Mesenchymal stem cell (in vitro differentiated cells and primary cell): ENCODE measurements around the gene COX6B2.

Source experiments
- DNase-seq: peaks from one replicate; pipeline ENCODE4 v3.0.0-alpha.2; 2013
- H2AFZ ChIP-seq: one replicate; pipeline ENCODE4 v1.6.1; 2013; ENCODE audit warnings: low read depth, mild to moderate bottlenecking, control low read depth, inconsistent platforms, low read length, moderate library complexity
- H2AK5ac ChIP-seq: 2 replicates; pipeline ENCODE4 v1.6.1; 2013; ENCODE audit warnings: low read length, moderate library complexity, mild to moderate bottlenecking, inconsistent platforms; ENCODE audit not compliant: severe bottlenecking
- H2BK120ac ChIP-seq: one replicate; pipeline ENCODE4 v1.6.1; 2013; ENCODE audit warnings: low read depth, mild to moderate bottlenecking, inconsistent platforms, low read length, moderate library complexity
- H2BK12ac ChIP-seq, 2 experiments: one replicate each; pipeline ENCODE4 v1.6.1; 2013; ENCODE audit warnings: inconsistent platforms in 2 of 2, low read length in 2 of 2, mild to moderate bottlenecking in 2 of 2, moderate library complexity in 2 of 2, control low read depth in 1 of 2
- H2BK15ac ChIP-seq: one replicate; pipeline ENCODE4 v1.6.1; 2013; ENCODE audit warnings: mild to moderate bottlenecking, low read depth, inconsistent platforms; ENCODE audit not compliant: poor library complexity, severe bottlenecking
- H2BK5ac ChIP-seq: 2 replicates; pipeline ENCODE4 v1.6.1; 2013; ENCODE audit warnings: low read depth, mild to moderate bottlenecking, low read length, control low read depth, inconsistent platforms; ENCODE audit not compliant: poor library complexity, severe bottlenecking
- H3K14ac ChIP-seq, 2 experiments: one replicate each; pipeline ENCODE4 v1.6.1; 2013; ENCODE audit warnings: inconsistent platforms in 2 of 2, low read length in 2 of 2, control low read depth in 1 of 2, mild to moderate bottlenecking in 1 of 2, moderate library complexity in 1 of 2
- H3K18ac ChIP-seq, 2 experiments: one replicate each; pipeline ENCODE4 v1.6.1; 2013; ENCODE audit warnings: inconsistent platforms in 2 of 2, low read length in 2 of 2, control low read depth in 1 of 2, low read depth in 1 of 2, mild to moderate bottlenecking in 1 of 2
- H3K23ac ChIP-seq, 2 experiments: one replicate each; pipeline ENCODE4 v1.6.1; 2013; ENCODE audit warnings: inconsistent platforms in 2 of 2, low read length in 2 of 2, mild to moderate bottlenecking in 2 of 2, moderate library complexity in 2 of 2, control low read depth in 1 of 2
- H3K27ac ChIP-seq: 2 replicates; pipeline ENCODE4 v1.5.1; 2013; ENCODE audit warnings: mild to moderate bottlenecking, moderate library complexity, low read length, control low read depth, inconsistent platforms; ENCODE audit not compliant: poor library complexity, severe bottlenecking
- H3K27me3 ChIP-seq, 2 experiments: 2 replicates each; pipeline versions ENCODE4 v1.6.1 to v1.7.0; 2013; ENCODE audit warnings: low read length in 2 of 2, mild to moderate bottlenecking in 2 of 2, moderate library complexity in 2 of 2, control low read depth in 1 of 2, inconsistent platforms in 1 of 2; ENCODE audit not compliant: control insufficient read depth in 1 of 2, insufficient read depth in 1 of 2
- H3K36me3 ChIP-seq, 2 experiments: 2 replicates each; pipeline versions ENCODE4 v1.6.1 to v1.7.0; 2013; ENCODE audit warnings: low read length in 2 of 2, control low read depth in 1 of 2, inconsistent platforms in 1 of 2, low read depth in 1 of 2, mild to moderate bottlenecking in 1 of 2; ENCODE audit not compliant: insufficient read depth in 2 of 2, control insufficient read depth in 1 of 2
- H3K4ac ChIP-seq, 2 experiments: one replicate each; pipeline ENCODE4 v1.6.1; 2013; ENCODE audit warnings: inconsistent platforms in 2 of 2, low read length in 2 of 2, mild to moderate bottlenecking in 2 of 2, moderate library complexity in 2 of 2, control low read depth in 1 of 2, low read depth in 1 of 2
- H3K4me1 ChIP-seq: 2 replicates; pipeline ENCODE4 v1.6.1; 2013; ENCODE audit warnings: low read depth, low read length, control low read depth; ENCODE audit not compliant: control insufficient read depth, insufficient read depth
- H3K4me2 ChIP-seq: 2 replicates; pipeline ENCODE4 v1.6.1; 2013; ENCODE audit warnings: low read length, mild to moderate bottlenecking, inconsistent platforms; ENCODE audit not compliant: poor library complexity, severe bottlenecking
- H3K4me3 ChIP-seq, 2 experiments: 2 replicates each; pipeline versions ENCODE4 v1.5.1 to v1.7.0; 2013; ENCODE audit warnings: low read length in 2 of 2, mild to moderate bottlenecking in 2 of 2, control low read depth in 1 of 2, low read depth in 1 of 2; ENCODE audit not compliant: insufficient read depth in 1 of 2
- H3K79me1 ChIP-seq: replicated peaks from 2 replicates; pipeline ENCODE4 v1.6.1; 2013; ENCODE audit warnings: mild to moderate bottlenecking, control low read depth, low read length, inconsistent platforms; ENCODE audit not compliant: poor library complexity, severe bottlenecking
- H3K9ac ChIP-seq: 2 replicates; pipeline ENCODE4 v1.7.0; 2013; ENCODE audit warnings: mild to moderate bottlenecking, low read length, moderate library complexity
- H3K9me3 ChIP-seq: 2 replicates; pipeline ENCODE4 v1.7.0; 2013; ENCODE audit warnings: mild to moderate bottlenecking, low read length; ENCODE audit not compliant: control insufficient read depth
- H4K8ac ChIP-seq: one replicate; pipeline ENCODE4 v1.6.1; 2013; ENCODE audit warnings: inconsistent platforms, mild to moderate bottlenecking, low read length, moderate library complexity
- H4K91ac ChIP-seq: one replicate; pipeline ENCODE4 v1.6.1; 2013; ENCODE audit warnings: mild to moderate bottlenecking, low read length, inconsistent platforms
- WGBS: methylation state at CpG from one replicate; pipeline ENCODE4 v1.1.7; 2013; ENCODE audit warnings: mixed read lengths; 5-methylcytosine and 5-hydroxymethylcytosine counted together

COX6B2 gene

DNA sequence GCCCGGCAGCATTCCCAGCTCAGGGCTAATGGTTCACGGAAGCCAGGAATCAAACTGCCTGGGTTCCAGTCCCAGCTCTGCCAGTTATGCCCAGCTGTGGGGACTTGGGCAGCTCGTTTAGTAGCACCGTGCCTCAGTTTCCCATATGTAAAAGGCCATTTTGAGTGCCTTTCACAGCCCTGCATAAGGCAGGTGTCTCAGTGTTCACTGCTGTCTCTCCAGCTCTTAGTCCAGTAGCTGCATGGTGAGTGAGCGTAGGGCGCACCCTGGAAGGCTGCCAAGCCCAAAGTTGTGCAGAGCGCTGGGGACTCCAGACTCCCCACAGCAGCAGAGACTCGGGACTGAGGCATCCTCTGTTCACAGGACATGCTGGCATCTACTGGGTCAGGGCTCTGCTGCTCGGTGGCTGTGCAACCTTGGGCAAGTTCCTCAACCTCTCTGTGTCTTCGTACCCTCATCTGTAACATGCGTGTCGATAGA lies 36.7 kb upstream of the COX6B2 start:
- DNase-seq, result no peak
- no peak overlapping the region for H3K18ac ChIP-seq
- WGBS, result 92% methylated on average over 11 of the region's 12 CpGs

GRCh38 chr19:55390461-55390880 lies 36.0 kb upstream of the COX6B2 start:
- Histone ChIP-seq H3K14ac (no peak overlapping the region), H2AFZ (no peak overlapping the region), H3K9me3 (no peaks in the 10 kb centered on the region), H3K27me3 (no peaks in the 10 kb centered on the region), H3K36me3 (peaks cover 46 to 56% of the 10 kb centered on the region in 2 experiments), H4K8ac (no peak overlapping the region), H2AK5ac (no peak overlapping the region), H2BK120ac (no peak overlapping the region), H3K4me1 (peaks cover 53% of the 10 kb centered on the region), H2BK15ac (no peak overlapping the region), H3K23ac (peak overlapping the region in 1 of 2 experiments; percentile 23), H3K79me1 (peaks cover 5% of the 10 kb centered on the region), H3K27ac (peak overlapping the region; percentile 38), H2BK12ac (peak overlapping the region in 1 of 2 experiments; percentile 34), H3K4me2 (no peak overlapping the region), H3K4me3 (no peak overlapping the region), H2BK5ac (no peak overlapping the region), H4K91ac (no peak overlapping the region), H3K4ac (no peak overlapping the region), H3K9ac (peak overlapping the region; percentile 24), H3K18ac (peak overlapping the region in 1 of 2 experiments; percentile 23)
- no peak for DNase-seq
- WGBS, result 70% methylated on average over 4 of the region's 7 CpGs

More for the DNA sequence above, 36.7 kb upstream of the COX6B2 start:
- H3K9me3 ChIP-seq, result no peaks in the 10 kb centered on the region
- H2AFZ ChIP-seq, result no peak overlapping the region
- H2BK5ac ChIP-seq, result no peak overlapping the region
- H3K4me3 ChIP-seq, result no peak overlapping the region
- no peak overlapping the region for H2AK5ac ChIP-seq
- H2BK15ac ChIP-seq, result no peak overlapping the region
- peaks cover 53% of the 10 kb centered on the region for H3K4me1 ChIP-seq
- no peak overlapping the region for H4K91ac ChIP-seq
- no peak overlapping the region for H3K14ac ChIP-seq
- no peak overlapping the region for H3K23ac ChIP-seq
- H3K27ac ChIP-seq, result no peak overlapping the region
- peaks cover 46 to 56% of the 10 kb centered on the region in 2 experiments for H3K36me3 ChIP-seq
- no peak overlapping the region for H3K4me2 ChIP-seq
- H3K27me3 ChIP-seq, result no peaks in the 10 kb centered on the region
- H2BK12ac ChIP-seq, result no peak overlapping the region
- peak overlapping the region; percentile 5 for H4K8ac ChIP-seq
- H3K79me1 ChIP-seq, result peaks cover 5% of the 10 kb centered on the region
- H2BK120ac ChIP-seq, result no peak overlapping the region
- peak overlapping the region; percentile 24 for H3K9ac ChIP-seq
- H3K4ac ChIP-seq, result no peak overlapping the region

DNA sequence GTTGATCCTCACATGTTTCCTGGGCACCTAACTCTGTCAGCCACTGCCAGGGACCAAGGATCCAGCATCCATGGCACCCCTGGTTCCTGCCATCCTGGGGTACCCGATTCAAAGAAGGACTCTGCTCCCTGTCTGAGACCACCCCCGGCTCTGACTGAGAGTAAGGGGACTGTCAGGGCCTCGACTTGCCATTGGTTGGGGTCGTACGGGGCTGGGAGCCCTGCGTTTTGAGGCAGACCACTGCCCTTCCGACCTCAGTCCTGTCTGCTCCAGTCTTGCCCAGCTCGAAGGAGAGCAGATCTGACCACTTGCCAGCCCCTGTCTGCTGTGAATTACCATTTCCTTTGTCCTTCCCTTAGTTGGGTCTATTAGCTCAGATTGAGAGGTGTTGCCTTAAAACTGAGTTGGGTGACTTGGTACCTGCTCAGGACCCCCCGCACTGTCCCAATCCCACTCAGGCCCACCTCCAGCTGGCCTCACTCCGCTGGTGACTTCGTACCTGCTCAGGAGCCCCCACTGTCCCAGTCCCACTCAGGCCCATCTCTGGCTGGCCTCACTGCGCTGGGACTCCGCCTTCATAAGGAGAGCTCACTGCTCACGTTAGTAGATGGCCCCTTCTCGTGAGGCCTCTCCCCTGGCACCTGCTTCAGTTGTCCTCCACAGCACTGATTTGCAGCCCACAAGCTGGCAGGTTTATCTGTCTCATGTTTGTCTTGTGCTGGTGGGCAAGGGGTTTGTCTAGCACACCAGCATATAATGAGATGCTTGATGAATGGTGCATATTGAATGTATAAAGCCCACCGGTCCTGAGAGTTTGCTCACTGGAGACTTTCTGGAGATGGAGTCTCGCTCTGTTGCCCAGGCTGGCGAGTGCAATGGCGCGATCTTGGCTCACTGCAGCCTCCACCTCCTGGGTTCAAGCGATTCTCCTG lies 35.1 kb upstream of the COX6B2 start:
- Histone ChIP-seq H3K36me3 (peaks cover 46 to 56% of the 10 kb centered on the region in 2 experiments), H4K8ac (peak overlapping the region; percentile 46), H4K91ac (no peak overlapping the region)

DNA sequence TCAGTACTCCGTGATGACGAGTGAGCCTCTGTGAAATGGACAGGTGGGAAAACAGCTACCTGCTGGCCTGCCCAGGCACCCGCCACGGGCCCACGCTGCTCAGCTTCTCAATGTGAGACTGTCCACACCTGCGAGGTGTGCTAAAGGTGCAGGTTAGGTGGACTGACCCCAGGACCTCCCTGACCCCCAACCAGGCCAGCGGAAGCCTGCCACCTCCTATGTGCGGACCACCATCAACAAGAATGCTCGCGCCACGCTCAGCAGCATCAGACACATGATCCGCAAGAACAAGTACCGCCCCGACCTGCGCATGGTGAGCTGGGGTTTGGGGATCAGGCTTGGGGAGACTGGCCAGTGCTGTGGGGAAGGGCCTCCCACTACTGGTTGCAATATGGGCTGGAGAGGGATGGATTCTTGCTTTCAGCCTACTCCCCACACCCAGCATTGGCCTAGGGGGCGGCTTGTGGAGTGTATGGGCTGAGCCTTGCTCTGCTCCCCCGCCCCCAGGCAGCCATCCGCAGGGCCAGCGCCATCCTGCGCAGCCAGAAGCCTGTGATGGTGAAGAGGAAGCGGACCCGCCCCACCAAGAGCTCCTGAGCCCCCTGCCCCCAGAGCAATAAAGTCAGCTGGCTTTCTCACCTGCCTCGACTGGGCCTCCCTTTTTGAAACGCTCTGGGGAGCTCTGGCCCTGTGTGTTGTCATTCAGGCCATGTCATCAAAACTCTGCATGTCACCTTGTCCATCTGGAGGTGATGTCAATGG lies 33.4 kb upstream of the COX6B2 start:
- Histone ChIP-seq H3K18ac (no peak overlapping the region), H2AFZ (no peak overlapping the region), H3K27me3 (no peaks in the 10 kb centered on the region), H3K23ac (no peak overlapping the region), H3K9me3 (no peaks in the 10 kb centered on the region), H3K4me3 (peak overlapping the region; percentile 24 to 98), H3K9ac (peak overlapping the region; percentile 98), H3K27ac (no peak overlapping the region), H2BK120ac (no peak overlapping the region), H3K14ac (no peak overlapping the region), H2BK5ac (no peak overlapping the region), H3K79me1 (peaks cover 9% of the 10 kb centered on the region), H3K4me1 (peaks cover 64% of the 10 kb centered on the region), H2AK5ac (no peak overlapping the region), H3K36me3 (peaks cover 46 to 56% of the 10 kb centered on the region in 2 experiments), H4K91ac (no peak overlapping the region), H2BK12ac (no peak overlapping the region), H4K8ac (no peak overlapping the region), H3K4me2 (peak overlapping the region; percentile 49), H2BK15ac (no peak overlapping the region), H3K4ac (no peak overlapping the region)
- DNase-seq, result no peak
- 94% methylated on average over 24 of the region's 24 CpGs for WGBS

More for the DNA sequence above, 35.1 kb upstream of the COX6B2 start:
- no peak overlapping the region for H3K27ac ChIP-seq
- H3K14ac ChIP-seq, result no peak overlapping the region
- H2AFZ ChIP-seq, result no peak overlapping the region
- no peaks in the 10 kb centered on the region for H3K9me3 ChIP-seq
- no peak overlapping the region for H3K4me3 ChIP-seq
- H2BK15ac ChIP-seq, result no peak overlapping the region
- peaks cover 57% of the 10 kb centered on the region for H3K4me1 ChIP-seq
- H3K18ac ChIP-seq, result no peak overlapping the region
- H2AK5ac ChIP-seq, result no peak overlapping the region
- no peak for DNase-seq
- H2BK5ac ChIP-seq, result no peak overlapping the region
- peaks cover 5% of the 10 kb centered on the region for H3K79me1 ChIP-seq
- H3K4ac ChIP-seq, result no peak overlapping the region
- peak overlapping the region; percentile 1 for H3K4me2 ChIP-seq
- H3K27me3 ChIP-seq, result no peaks in the 10 kb centered on the region
- H2BK12ac ChIP-seq, result no peak overlapping the region
- H3K23ac ChIP-seq, result no peak overlapping the region
- WGBS, result 91% methylated on average over 19 of the region's 21 CpGs
- no peak overlapping the region for H2BK120ac ChIP-seq
- H3K9ac ChIP-seq, result peak overlapping the region; percentile 98
